Forelimb muscle (tissue), 1 donor: ENCODE results near the gene TARBP2. TPM values are rescaled to one million over a fixed set of nuclear protein-coding genes. Genes with fewer than 3 reads are reported as not detected.
A peak's percentile ranks its signal among the peaks of the same experiment; 100 is the strongest.
"Not testable (repeated sequence)": the region's sequence is repeated elsewhere in the genome, so short reads cannot be mapped to it uniquely, and the experiment has no call there.

Experiments used
- DNase-seq: peaks from one replicate; pipeline ENCODE4 v3.0.0-alpha.2; 2013; ENCODE audit warnings: low read depth
- polyA plus RNA-seq: library from polyadenylated mRNA; unstranded; fragments of 120-200 nt; gene quantifications from one replicate; pipeline ENCODE4 v1.2.1, GENCODE V29; 2013; ENCODE audit not compliant: insufficient read length

The TARBP2 gene
- polyA plus RNA-seq, 1 donor = 20.9 TPM

DNA sequence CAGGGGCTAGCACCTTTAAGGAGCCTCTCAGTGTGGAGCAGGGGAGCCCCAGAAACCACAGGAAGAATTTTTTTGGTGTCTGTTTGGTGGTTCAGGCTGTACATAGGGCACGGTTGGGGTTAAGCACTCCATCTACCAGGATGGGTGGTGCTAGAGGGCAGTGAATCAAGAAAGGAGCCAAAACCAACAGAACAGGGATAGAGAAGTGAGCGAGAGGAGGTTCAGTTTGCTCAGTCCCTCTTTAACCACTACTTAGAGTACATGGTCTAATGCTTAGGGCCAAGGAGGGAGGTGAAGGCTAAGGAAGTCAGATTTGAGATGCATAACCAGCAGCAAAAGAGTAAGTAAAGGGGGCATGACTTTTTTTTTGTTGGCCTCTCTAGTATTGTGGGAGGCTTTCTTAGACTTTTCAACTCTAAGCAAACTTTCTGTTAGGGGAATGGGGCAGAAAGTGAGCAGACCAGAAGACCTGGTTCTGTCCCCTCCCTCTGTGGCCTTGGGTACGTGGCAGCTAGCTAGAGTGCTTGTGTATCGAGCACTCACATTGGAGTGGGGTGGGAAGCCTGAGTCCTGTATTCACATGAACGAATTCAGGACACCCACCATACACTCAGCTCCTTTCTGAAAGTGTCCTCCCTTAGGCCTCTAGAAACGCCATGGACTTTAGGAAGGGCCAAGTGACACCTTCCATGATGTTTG lies 12.8 kb downstream of the TARBP2 start:
- DNase-seq = no peak

DNA sequence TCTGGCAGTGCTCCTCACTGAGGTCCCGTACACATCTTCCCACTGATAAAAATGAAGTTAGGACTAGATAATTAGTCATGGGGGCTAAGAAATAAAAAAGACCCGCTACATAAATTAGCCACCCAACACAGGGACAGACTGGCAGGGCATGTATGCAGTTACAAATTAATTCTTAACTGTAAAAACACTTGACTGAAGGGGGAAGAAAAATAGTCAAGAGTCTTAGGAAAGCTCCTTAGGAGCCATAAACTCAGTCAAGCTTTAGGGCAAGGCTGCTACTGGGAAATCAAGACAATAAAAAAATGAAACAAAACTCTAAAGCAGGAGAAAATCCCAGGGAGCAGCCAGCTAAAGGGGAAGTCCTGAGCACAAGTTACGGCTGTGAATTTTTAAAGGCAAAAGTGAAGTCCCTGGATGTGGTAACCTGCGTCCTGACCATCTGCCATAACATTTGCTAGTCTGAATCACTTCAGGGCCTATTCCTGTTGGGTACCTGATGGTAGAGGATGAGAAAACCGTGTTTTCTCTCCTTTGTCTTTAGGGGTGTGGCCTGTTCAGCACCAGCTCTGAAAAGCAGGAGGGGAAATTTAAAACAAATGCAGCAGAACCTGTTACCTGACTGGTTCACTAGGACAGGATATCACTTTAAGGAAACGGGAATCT lies 13.7 kb downstream of the TARBP2 start:
- no peak for DNase-seq

DNA sequence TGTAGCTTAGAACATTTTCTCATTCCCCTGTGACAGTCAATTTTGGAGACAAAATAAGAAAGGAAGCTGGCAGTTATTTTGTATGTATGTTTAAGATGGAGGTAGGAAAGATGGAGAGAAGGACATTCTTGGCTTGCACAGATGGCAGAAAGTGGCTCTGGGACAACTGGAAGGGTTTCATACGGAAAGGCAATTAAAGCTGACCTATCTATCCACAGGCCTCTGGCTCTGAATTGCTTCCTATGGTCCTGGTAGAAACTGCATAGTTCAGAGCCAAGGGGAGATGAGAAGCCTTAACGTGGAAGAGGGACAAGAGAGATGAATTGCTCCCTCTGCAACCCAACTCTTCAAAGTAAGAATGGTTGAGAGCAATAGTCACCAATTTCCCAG lies 14.2 kb downstream of the TARBP2 start:
- no peak for DNase-seq

GRCh38 chr12:53516758-53517455 lies 15.8 kb downstream of the TARBP2 start:
- no peak for DNase-seq

- DNase-seq = no peak
Measured at GRCh38 chr12:53518381-53518780, 17.3 kb downstream of the TARBP2 start.

DNA sequence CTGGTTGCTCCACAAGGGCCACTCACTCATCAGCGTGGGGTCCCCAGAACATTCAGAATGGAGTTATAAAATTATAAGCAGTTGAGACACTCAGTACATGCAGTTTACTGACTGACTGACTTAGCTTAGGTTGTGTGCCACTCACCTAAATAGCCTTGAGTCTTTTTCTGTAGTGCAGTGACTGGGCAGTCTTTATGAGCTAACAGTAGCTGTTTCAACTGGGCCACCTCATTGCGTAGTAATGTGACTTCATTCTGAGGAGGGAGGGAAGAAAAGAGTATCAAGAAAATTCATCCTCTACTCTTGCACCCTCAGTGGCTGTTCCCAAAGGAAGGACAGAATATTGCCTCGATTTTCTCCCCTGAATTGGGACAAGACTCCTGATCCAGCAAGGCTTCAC lies 22.0 kb downstream of the TARBP2 start:
- DNase-seq = no peak

GRCh38 chr12:53524476-53524875 lies 23.4 kb downstream of the TARBP2 start:
- no peak for DNase-seq

DNA sequence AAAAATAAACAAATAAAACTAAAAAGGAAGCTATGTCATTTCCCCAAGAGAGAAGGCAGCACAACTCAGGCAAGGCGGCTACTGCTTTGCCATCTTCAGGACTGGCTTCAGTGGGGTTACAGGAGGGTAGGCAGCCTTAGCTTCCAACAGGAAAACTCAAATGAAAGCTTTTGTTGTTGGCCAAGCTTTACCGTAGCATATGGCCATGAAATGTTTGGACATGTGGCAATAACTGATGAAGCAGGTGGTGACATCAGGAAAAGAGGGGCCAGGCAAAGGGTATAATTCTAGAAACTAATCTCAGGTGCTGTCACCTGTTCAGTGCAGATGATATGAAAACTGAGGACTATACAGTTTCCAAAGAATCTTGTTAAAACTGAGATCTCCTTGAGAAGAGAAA lies 29.0 kb downstream of the TARBP2 start:
- no peak for DNase-seq

GRCh38 chr12:53530920-53531319 lies 29.8 kb downstream of the TARBP2 start:
- DNase-seq = no peak

DNA sequence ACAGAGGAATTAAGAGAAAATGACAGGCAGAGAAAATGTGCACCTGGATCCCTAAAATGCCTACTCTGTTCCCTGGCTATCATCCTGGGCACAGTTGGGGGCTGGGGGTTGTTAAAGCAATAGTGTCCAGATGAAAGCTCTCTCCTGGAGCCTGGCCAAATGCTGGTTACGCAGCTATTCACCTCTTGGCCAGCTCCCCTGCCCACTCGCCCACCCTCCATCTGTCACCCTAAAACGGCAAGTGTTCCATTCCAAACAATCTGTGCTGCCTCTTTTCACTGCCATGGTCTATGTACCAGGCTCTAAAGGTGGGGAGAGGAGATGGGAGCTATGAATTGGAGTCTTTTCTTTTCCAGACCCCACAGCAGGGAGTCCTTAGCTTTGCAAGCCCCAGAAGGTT lies 30.9 kb downstream of the TARBP2 start:
- DNase-seq = no peak

DNA sequence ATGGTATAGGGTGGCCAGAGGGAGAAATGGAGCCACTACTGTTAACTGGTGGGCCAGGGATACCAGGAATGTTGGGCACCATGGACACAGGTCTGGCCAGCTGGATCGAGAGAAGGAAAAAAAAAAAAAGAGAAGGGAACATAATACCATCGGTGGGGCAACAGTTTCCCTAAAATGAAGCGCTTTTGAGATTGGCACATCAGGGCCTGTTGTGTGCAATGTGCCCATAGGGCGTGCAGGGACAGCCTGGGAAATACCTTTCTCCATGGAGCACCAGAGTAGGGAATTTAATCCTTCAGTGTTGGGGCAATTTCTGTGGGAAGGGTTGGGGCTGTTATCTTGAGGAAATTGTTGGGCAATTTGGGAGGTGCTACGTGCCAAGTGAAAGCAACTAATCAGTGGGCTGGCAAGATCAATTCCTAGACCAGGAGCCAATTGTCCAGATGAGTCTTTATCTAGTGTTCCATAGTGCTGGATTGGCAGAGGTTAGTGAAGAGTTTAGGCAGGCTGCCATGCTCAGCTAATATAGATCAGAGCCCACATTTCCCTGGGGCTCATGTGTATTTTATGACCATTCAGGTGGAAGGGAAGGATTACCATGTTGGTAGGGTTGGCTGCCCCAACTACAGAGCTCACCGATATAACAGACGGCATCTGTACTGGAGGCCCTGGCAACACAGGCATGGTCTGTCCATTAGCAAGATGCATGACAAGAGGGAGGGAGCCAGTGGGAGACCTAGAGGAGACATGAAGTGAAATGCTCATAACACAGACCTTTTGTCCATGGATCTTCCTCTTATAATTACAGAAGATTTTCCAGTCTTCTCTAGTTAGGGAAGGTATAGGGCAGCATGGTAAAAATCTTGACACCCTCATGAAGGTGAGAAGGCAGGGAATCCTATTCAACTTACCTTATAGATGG lies 31.7 kb downstream of the TARBP2 start:
- DNase-seq = no peak

- DNase-seq = no peak
Measured at GRCh38 chr12:53533471-53533870, 32.4 kb downstream of the TARBP2 start.

DNA sequence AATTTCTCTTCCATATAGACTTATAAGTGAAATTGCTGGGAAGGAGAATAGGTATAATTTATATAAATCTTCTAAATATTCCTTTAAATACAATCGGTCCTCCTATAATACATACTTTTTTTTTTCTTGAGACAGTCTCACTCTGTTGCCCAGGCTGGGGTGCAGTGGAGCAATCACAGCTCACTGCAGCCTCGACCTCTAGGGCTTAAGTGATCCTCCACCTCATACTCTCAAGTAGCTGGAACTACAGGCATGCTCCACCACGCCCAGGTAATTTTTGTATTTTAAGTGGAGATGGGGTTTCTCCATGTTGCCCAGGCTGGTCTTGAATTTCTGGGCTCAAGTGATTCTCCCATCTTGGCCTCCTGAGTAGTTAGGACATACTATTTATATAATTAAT lies 35.9 kb downstream of the TARBP2 start:
- DNase-seq = no peak

- DNase-seq = no peak
Measured at GRCh38 chr12:53538209-53538689, 37.2 kb downstream of the TARBP2 start.

DNA sequence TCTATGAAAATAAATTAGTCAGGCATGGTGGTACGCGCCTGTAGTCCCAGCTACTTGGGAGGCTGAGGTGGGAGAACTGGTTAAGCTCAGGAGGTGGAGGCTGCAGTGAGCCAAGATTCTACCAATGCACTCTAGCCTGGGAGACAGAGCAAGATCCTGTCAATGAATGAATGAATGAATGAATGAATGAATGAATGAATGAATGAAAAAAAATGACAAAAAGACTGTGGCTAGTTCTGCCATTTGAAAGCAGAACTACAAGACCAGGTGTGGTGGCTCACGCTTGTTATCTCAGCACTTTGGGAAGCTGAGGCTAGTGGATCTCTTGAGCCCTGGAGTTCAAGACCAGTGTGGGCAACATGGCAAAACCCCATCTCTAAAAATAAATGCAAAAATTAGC lies 38.4 kb downstream of the TARBP2 start:
- DNase-seq = no peak

GRCh38 chr12:53543539-53543938 lies 42.5 kb downstream of the TARBP2 start:
- DNase-seq = peak; percentile 47

- DNase-seq = not testable (repeated sequence)
Measured at GRCh38 chr12:53548354-53548753, 47.3 kb downstream of the TARBP2 start.

GRCh38 chr12:53550131-53550530 lies 49.0 kb downstream of the TARBP2 start:
- DNase-seq = not testable (repeated sequence)

GRCh38 chr12:53550595-53550994 lies 49.5 kb downstream of the TARBP2 start:
- DNase-seq = no peak

DNA sequence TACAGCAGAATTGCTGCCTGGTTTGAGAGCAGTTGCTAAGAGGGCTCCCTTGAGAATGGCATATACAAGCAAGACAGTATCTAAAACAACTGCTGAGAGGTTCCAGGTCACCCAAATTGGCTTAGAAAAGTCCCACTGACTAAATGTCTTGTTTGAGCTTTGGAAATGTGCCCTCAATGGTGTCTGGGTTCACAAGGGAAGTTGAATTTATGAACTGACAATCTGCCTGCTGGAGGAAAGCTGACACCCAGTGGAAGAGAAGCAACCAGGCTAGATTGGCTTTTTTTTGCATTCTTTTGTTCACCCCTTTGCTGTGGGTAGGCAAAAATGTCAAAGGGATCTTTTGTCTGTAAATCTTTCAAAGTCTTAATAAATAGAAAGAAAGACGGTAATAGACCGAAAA lies 50.8 kb downstream of the TARBP2 start:
- DNase-seq = no peak
